T-helper 1 cell treated with Interleukin-12 subunit alpha and Interleukin-12 subunit beta and Interleukin-4 antibody, amounts not matched to agents 30 μg/mL and 1 μg/mL, for 36 hours (primary cell): Measurements from ENCODE around the gene DIPK2A.

Source experiments
- H3K27ac Mint-ChIP-seq: one replicate; pipeline ENCODE4 v1.8.0; 2021; ENCODE audit warnings: mild to moderate bottlenecking, mixed read lengths
- H3K27me3 Mint-ChIP-seq: one replicate; pipeline ENCODE4 v1.8.0; 2021; ENCODE audit warnings: low read depth, mixed read lengths
- H3K36me3 Mint-ChIP-seq: one replicate; pipeline ENCODE4 v1.8.0; 2021; ENCODE audit warnings: low read depth, mixed read lengths
- H3K4me1 Mint-ChIP-seq: one replicate; pipeline ENCODE4 v1.8.0; 2021; ENCODE audit warnings: low read depth, mixed read lengths
- H3K4me3 Mint-ChIP-seq: one replicate; pipeline ENCODE4 v1.8.0; 2021; ENCODE audit warnings: mild to moderate bottlenecking, moderate library complexity, mixed read lengths
- H3K9me3 Mint-ChIP-seq: one replicate; pipeline ENCODE4 v1.8.0; 2021; ENCODE audit warnings: mixed read lengths

Gene DIPK2A

GRCh38 chr3:143971359-143972154 lies at the start of gene DIPK2A:
Gene DIPK2A (plus strand): TSS chr3:143971823. CDS start chr3:143972333, 510 bp downstream.
- peaks cover 33% of the 10 kb centered on the region for H3K27me3 Mint-ChIP-seq
- no peaks in the 10 kb centered on the region for H3K36me3 Mint-ChIP-seq
- H3K9me3 Mint-ChIP-seq = no peaks in the 10 kb centered on the region
- H3K27ac Mint-ChIP-seq = peak within 1 kb of the TSS; percentile 90
- H3K4me1 Mint-ChIP-seq = peaks cover 19% of the 10 kb centered on the region
- H3K4me3 Mint-ChIP-seq = peak within 1 kb of the TSS; percentile 89

- peaks cover 8% of the 10 kb centered on the region for H3K27me3 Mint-ChIP-seq
- H3K4me1 Mint-ChIP-seq = no peaks in the 10 kb centered on the region
- no peak overlapping the region for H3K4me3 Mint-ChIP-seq
- no peak overlapping the region for H3K27ac Mint-ChIP-seq
- no peaks in the 10 kb centered on the region for H3K9me3 Mint-ChIP-seq
- no peaks in the 10 kb centered on the region for H3K36me3 Mint-ChIP-seq
Measured at GRCh38 chr3:143924522-143925285, 46.9 kb upstream of the DIPK2A start.

- Mint-ChIP-seq H3K4me3 (no peak overlapping the region), H3K9me3 (no peaks in the 10 kb centered on the region), H3K4me1 (no peaks in the 10 kb centered on the region), H3K27me3 (peaks cover 16% of the 10 kb centered on the region), H3K36me3 (no peaks in the 10 kb centered on the region), H3K27ac (no peak overlapping the region)
Measured at GRCh38 chr3:143928056-143928455, 43.6 kb upstream of the DIPK2A start.

- Mint-ChIP-seq H3K9me3 (no peaks in the 10 kb centered on the region), H3K27ac (no peak overlapping the region), H3K4me1 (no peaks in the 10 kb centered on the region), H3K4me3 (no peak overlapping the region), H3K36me3 (no peaks in the 10 kb centered on the region), H3K27me3 (peaks cover 20% of the 10 kb centered on the region)
Measured at GRCh38 chr3:143928541-143929255, 42.9 kb upstream of the DIPK2A start.

GRCh38 chr3:143934791-143935190 lies 36.8 kb upstream of the DIPK2A start:
- Mint-ChIP-seq H3K27me3 (peaks cover 22% of the 10 kb centered on the region), H3K4me1 (no peaks in the 10 kb centered on the region), H3K9me3 (no peaks in the 10 kb centered on the region), H3K4me3 (no peak overlapping the region), H3K36me3 (no peaks in the 10 kb centered on the region), H3K27ac (no peak overlapping the region)

GRCh38 chr3:143935678-143936077 lies 35.9 kb upstream of the DIPK2A start:
- peaks cover 22% of the 10 kb centered on the region for H3K27me3 Mint-ChIP-seq
- H3K36me3 Mint-ChIP-seq = no peaks in the 10 kb centered on the region
- no peaks in the 10 kb centered on the region for H3K4me1 Mint-ChIP-seq
- no peak overlapping the region for H3K4me3 Mint-ChIP-seq
- H3K27ac Mint-ChIP-seq = no peak overlapping the region
- no peaks in the 10 kb centered on the region for H3K9me3 Mint-ChIP-seq

GRCh38 chr3:143950810-143951209 lies 20.8 kb upstream of the DIPK2A start:
- Mint-ChIP-seq H3K9me3 (no peaks in the 10 kb centered on the region), H3K36me3 (no peaks in the 10 kb centered on the region), H3K27ac (no peak overlapping the region)

GRCh38 chr3:143951351-143951971 lies 20.2 kb upstream of the DIPK2A start:
- Mint-ChIP-seq H3K9me3 (no peaks in the 10 kb centered on the region), H3K36me3 (no peaks in the 10 kb centered on the region), H3K4me3 (no peak overlapping the region), H3K27me3 (peaks cover 31% of the 10 kb centered on the region), H3K4me1 (peaks cover 1% of the 10 kb centered on the region), H3K27ac (no peak overlapping the region)

More at GRCh38 chr3:143950810-143951209, 20.8 kb upstream of the DIPK2A start:
- Mint-ChIP-seq H3K4me3 (no peak overlapping the region), H3K27me3 (peaks cover 29% of the 10 kb centered on the region), H3K4me1 (no peaks in the 10 kb centered on the region)

GRCh38 chr3:143952569-143953072 lies 19.0 kb upstream of the DIPK2A start:
- no peaks in the 10 kb centered on the region for H3K9me3 Mint-ChIP-seq
- H3K27ac Mint-ChIP-seq = no peak overlapping the region
- H3K4me1 Mint-ChIP-seq = peaks cover 7% of the 10 kb centered on the region

GRCh38 chr3:143955113-143955512 lies 16.5 kb upstream of the DIPK2A start:
- H3K27me3 Mint-ChIP-seq = peaks cover 34% of the 10 kb centered on the region

More at GRCh38 chr3:143952569-143953072, 19.0 kb upstream of the DIPK2A start:
- Mint-ChIP-seq H3K4me3 (no peak overlapping the region), H3K36me3 (no peaks in the 10 kb centered on the region), H3K27me3 (peaks cover 23% of the 10 kb centered on the region)

GRCh38 chr3:143956838-143957237 lies 14.8 kb upstream of the DIPK2A start:
- H3K27me3 Mint-ChIP-seq = peaks cover 31% of the 10 kb centered on the region
- no peak overlapping the region for H3K4me3 Mint-ChIP-seq
- no peaks in the 10 kb centered on the region for H3K36me3 Mint-ChIP-seq
- peaks cover 11% of the 10 kb centered on the region for H3K9me3 Mint-ChIP-seq
- no peak overlapping the region for H3K27ac Mint-ChIP-seq
- peaks cover 7% of the 10 kb centered on the region for H3K4me1 Mint-ChIP-seq

More at GRCh38 chr3:143955113-143955512, 16.5 kb upstream of the DIPK2A start:
- Mint-ChIP-seq H3K4me3 (no peak overlapping the region), H3K9me3 (peaks cover 11% of the 10 kb centered on the region), H3K36me3 (no peaks in the 10 kb centered on the region), H3K27ac (no peak overlapping the region), H3K4me1 (peaks cover 7% of the 10 kb centered on the region)

GRCh38 chr3:143957453-143957852 lies 14.2 kb upstream of the DIPK2A start:
- Mint-ChIP-seq H3K27ac (no peak overlapping the region), H3K4me3 (no peak overlapping the region), H3K36me3 (no peaks in the 10 kb centered on the region), H3K9me3 (peaks cover 11% of the 10 kb centered on the region), H3K27me3 (peaks cover 36% of the 10 kb centered on the region), H3K4me1 (peaks cover 7% of the 10 kb centered on the region)

- Mint-ChIP-seq H3K36me3 (no peaks in the 10 kb centered on the region), H3K27me3 (peaks cover 52% of the 10 kb centered on the region), H3K4me1 (peaks cover 7% of the 10 kb centered on the region), H3K4me3 (no peak overlapping the region), H3K27ac (no peak overlapping the region), H3K9me3 (peaks cover 14% of the 10 kb centered on the region)
Measured at GRCh38 chr3:143958966-143959365, 12.7 kb upstream of the DIPK2A start.

GRCh38 chr3:143961342-143961741 lies 10.3 kb upstream of the DIPK2A start:
- H3K36me3 Mint-ChIP-seq = no peaks in the 10 kb centered on the region
- peaks cover 54% of the 10 kb centered on the region for H3K27me3 Mint-ChIP-seq
- H3K27ac Mint-ChIP-seq = no peak overlapping the region
- no peak overlapping the region for H3K4me3 Mint-ChIP-seq
- peaks cover 7% of the 10 kb centered on the region for H3K4me1 Mint-ChIP-seq
- H3K9me3 Mint-ChIP-seq = peaks cover 14% of the 10 kb centered on the region
